Prostate gland (tissue), 2 donors: ENCODE results near the gene KIF12. TPM values are rescaled to one million over a fixed set of nuclear protein-coding genes. Genes with fewer than 3 reads are reported as not detected.
"Not testable (repeated sequence)": the region's sequence is repeated elsewhere in the genome, so short reads cannot be mapped to it uniquely, and the experiment has no call there.

Experiments
- DNase-seq: peaks from one replicate; pipeline ENCODE4 v3.0.0-alpha.2; 2019; ENCODE audit warnings: low spot score
- H3K27ac ChIP-seq, 2 donors: fragments of 200-600 bp; sonication (generic); 2 replicates each; pipeline ENCODE4 v1.5.1; 2017 to 2019
- H3K27me3 ChIP-seq: fragments of 200-600 bp; sonication (generic); replicated peaks from 2 replicates; pipeline ENCODE4 v1.5.1; 2019; ENCODE audit not compliant: insufficient read depth
- H3K36me3 ChIP-seq, 2 donors: fragments of 200-600 bp; sonication (generic); 1 replicate in 1 of 2; 2 replicates in 1 of 2; pipeline versions ENCODE4 v1.5.1 to v1.8.1; 2017 to 2019
- H3K4me1 ChIP-seq: fragments of 200-600 bp; sonication (generic); replicated peaks from 2 replicates; pipeline ENCODE4 v1.5.1; 2019
- H3K4me3 ChIP-seq, 2 donors: fragments of 200-600 bp; sonication (generic); 2 replicates each; pipeline ENCODE4 v1.5.1; 2017 to 2019
- H3K9me3 ChIP-seq: fragments of 200-600 bp; sonication (generic); 2 replicates; pipeline ENCODE4 v1.5.1; 2017
- CTCF ChIP-seq, 4 experiments: fragments of 200-600 bp in 2 of 4; fragments of 450-650 bp in 2 of 4; sonication (generic) in 2 of 4; IDR thresholded peaks; 1 replicate in 3 of 4; 2 replicates in 1 of 4; pipeline ENCODE4 v1.5.1; 2016 to 2019; ENCODE audit warnings: antibody characterized with exemption in 4 of 4, mild to moderate bottlenecking in 2 of 4, moderate library complexity in 2 of 4
- WGBS: methylation state at CpG from one replicate; pipeline ENCODE4 v1.1.5; 2018; 5-methylcytosine and 5-hydroxymethylcytosine counted together
- intact Hi-C: fragments of 100-400 bp; cut with DNase I; formaldehyde crosslinking; loops from one replicate; pipeline ENCODE4 v1.14.2; 2022
- total RNA-seq, 2 donors: library from RNA; depleted of rRNA; stranded (reverse); fragments of >200 nt; gene quantifications; one replicate each; pipeline ENCODE4 v1.1.0, GENCODE V29; 2016

The KIF12 gene
- total RNA-seq, 2 donors from 2014 or later = 8.4 to 21.5 TPM

- Histone ChIP-seq H3K4me3 (no peak overlapping the region), H3K27me3 (no peaks in the 10 kb centered on the region), H3K4me1 (no peaks in the 10 kb centered on the region), H3K27ac (no peak overlapping the region), H3K9me3 (no peaks in the 10 kb centered on the region), H3K36me3 (peaks cover 0 to 10% of the 10 kb centered on the region in 2 donors)
- TF ChIP-seq CTCF (IDR thresholded peaks at IDR 0.05) = no peak
- WGBS = 73% methylated on average over 4 of the region's 4 CpGs
- intact Hi-C loops = no loop called here
- no peak for DNase-seq
Observed at GRCh38 chr9:114046237-114046755, 52.8 kb downstream of the KIF12 start.

GRCh38 chr9:114043660-114044059 lies 55.4 kb downstream of the KIF12 start:
- H3K4me3 ChIP-seq, DNase-seq, intact Hi-C loops, H3K36me3 ChIP-seq, H3K9me3 ChIP-seq, H3K4me1 ChIP-seq, H3K27me3 ChIP-seq, H3K27ac ChIP-seq: not testable (repeated sequence)

Other genes starting within 250 kb of the KIF12 start
- 10 to 100 TPM in 1 of 2 donors, 1 to 10 TPM in 1; 4.6 to 11.3 TPM for gene ZNF618, start 223.0 kb downstream of the KIF12 start, total RNA-seq
- 1 to 10 TPM in 1 of 2 donors, under 1 TPM in 1; 0.23 to 1.5 TPM for gene AMBP, start 21.0 kb downstream of the KIF12 start, total RNA-seq
- gene COL27A1, start 56.2 kb upstream of the KIF12 start, total RNA-seq = 10 to 100 TPM in 1 of 2 donors, 1 to 10 TPM in 1; 8.7 to 54.8 TPM
- gene ORM1, start 223.8 kb upstream of the KIF12 start, total RNA-seq = not detected
- gene ORM2, start 230.6 kb upstream of the KIF12 start, total RNA-seq = 1 to 10 TPM in 1 of 2 donors, under 1 TPM in 1; 0.91 to 1.9 TPM